Measurements from ENCODE around the gene GDPD1. TPM values are rescaled to one million over a fixed set of nuclear protein-coding genes. Genes with fewer than 3 reads are reported as not detected.
"Not testable (repeated sequence)": the region's sequence is repeated elsewhere in the genome, so short reads cannot be mapped to it uniquely, and the experiment has no call there.

The GDPD1 gene
- 10.7 and 13.4 TPM in 2 replicates for total RNA-seq
- long read RNA-seq, partial matches to known transcripts = 0 of 3 reads
- long read RNA-seq, other reads (novel, unspliced or antisense) = 3 of 3 reads

- Mint-ChIP-seq H3K27me3 (ENCODE audit: low read depth) (no peaks in the 10 kb centered on the region), H3K4me3 (peak within 1 kb of the TSS; percentile 95), H3K9me3 (no peaks in the 10 kb centered on the region), H3K4me1 (peaks cover 18% of the 10 kb centered on the region), H3K27ac (ENCODE audit: unreplicated experiment) (peak within 1 kb of the TSS; percentile 98), H3K36me3 (ENCODE audit: low read depth) (no peaks in the 10 kb centered on the region)
- peak; percentile 95 for DNase-seq (ENCODE audit: low read depth, low spot score)
- peak; percentile 74 for TF ChIP-seq CTCF (conservative IDR thresholded peaks at IDR 0.05)
These were observed at the start of gene GDPD1 for GRCh38 chr17:59220328-59221158. TSS of gene GDPD1 (plus strand) at chr17:59220511. CDS start at chr17:59220610, 99 bp downstream.

GRCh38 chr17:59172436-59173004 lies 47.8 kb upstream of the GDPD1 start:
- no peaks in the 10 kb centered on the region for H3K27me3 Mint-ChIP-seq (ENCODE audit: low read depth)
- peaks cover 7% of the 10 kb centered on the region for H3K9me3 Mint-ChIP-seq
- DNase-seq (ENCODE audit: low read depth, low spot score) = no peak
- no peak for TF ChIP-seq CTCF (conservative IDR thresholded peaks at IDR 0.05)
- peaks cover 32% of the 10 kb centered on the region for H3K36me3 Mint-ChIP-seq (ENCODE audit: low read depth)
- no peak overlapping the region for H3K4me3 Mint-ChIP-seq
- H3K4me1 Mint-ChIP-seq = peaks cover 7% of the 10 kb centered on the region
- H3K27ac Mint-ChIP-seq (ENCODE audit: unreplicated experiment) = no peak overlapping the region

DNA sequence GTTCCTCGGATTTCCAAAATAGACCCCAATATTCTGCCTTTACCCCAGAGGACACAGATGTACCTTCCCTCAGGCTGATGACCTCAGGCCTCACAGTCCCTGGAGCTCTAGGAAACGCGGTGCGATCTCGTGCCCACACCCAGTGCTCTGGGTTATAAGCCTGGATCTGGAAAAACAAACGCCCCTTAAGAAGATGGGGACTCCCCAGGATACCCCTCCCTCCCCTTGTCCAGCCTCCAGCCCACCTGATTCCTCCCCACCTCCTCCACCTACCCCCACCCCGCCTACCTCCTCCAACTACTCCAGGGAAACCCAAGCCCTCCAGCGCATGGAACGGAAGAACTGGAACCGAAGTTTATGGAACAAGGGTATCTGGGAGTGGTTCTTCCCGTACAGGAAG lies 45.6 kb upstream of the GDPD1 start:
- H3K27me3 Mint-ChIP-seq (ENCODE audit: low read depth) = no peaks in the 10 kb centered on the region
- DNase-seq (ENCODE audit: low read depth, low spot score) = no peak
- no peak overlapping the region for H3K27ac Mint-ChIP-seq (ENCODE audit: unreplicated experiment)
- no peak for TF ChIP-seq CTCF (conservative IDR thresholded peaks at IDR 0.05)
- no peak overlapping the region for H3K4me3 Mint-ChIP-seq
- H3K9me3 Mint-ChIP-seq = peaks cover 7% of the 10 kb centered on the region
- peaks cover 3% of the 10 kb centered on the region for H3K4me1 Mint-ChIP-seq
- peaks cover 33% of the 10 kb centered on the region for H3K36me3 Mint-ChIP-seq (ENCODE audit: low read depth)

DNA sequence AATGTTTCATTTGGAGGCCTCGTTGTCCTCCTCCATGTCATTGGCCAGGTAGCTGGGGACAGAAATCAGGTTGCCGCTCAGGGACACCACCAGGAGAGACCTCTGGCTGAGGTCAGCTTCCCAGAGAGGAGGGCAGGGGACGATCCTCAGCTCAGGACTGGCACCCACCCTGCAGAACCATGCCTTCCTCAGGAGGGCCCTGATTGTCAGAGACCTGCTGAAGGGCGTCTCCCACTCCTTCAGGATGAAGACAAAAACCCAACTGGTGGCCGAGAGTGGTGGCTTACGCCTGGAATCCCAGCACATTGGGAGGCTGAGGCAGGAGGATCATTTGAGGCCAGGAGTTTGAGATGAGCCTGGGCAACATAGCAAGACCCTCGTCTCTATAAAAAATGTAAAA lies 45.2 kb upstream of the GDPD1 start:
- Mint-ChIP-seq H3K27ac (ENCODE audit: unreplicated experiment) (no peak overlapping the region), H3K4me1 (peaks cover 3% of the 10 kb centered on the region), H3K36me3 (ENCODE audit: low read depth) (peaks cover 34% of the 10 kb centered on the region), H3K9me3 (peaks cover 7% of the 10 kb centered on the region), H3K4me3 (no peak overlapping the region), H3K27me3 (ENCODE audit: low read depth) (no peaks in the 10 kb centered on the region)
- TF ChIP-seq CTCF (conservative IDR thresholded peaks at IDR 0.05) = no peak
- DNase-seq (ENCODE audit: low read depth, low spot score) = no peak

- no peak for TF ChIP-seq CTCF (conservative IDR thresholded peaks at IDR 0.05)
- H3K4me1 Mint-ChIP-seq = peaks cover 3% of the 10 kb centered on the region
- peaks cover 29% of the 10 kb centered on the region for H3K36me3 Mint-ChIP-seq (ENCODE audit: low read depth)
- no peaks in the 10 kb centered on the region for H3K27me3 Mint-ChIP-seq (ENCODE audit: low read depth)
- H3K9me3 Mint-ChIP-seq = peaks cover 7% of the 10 kb centered on the region
- H3K4me3 Mint-ChIP-seq = no peak overlapping the region
- H3K27ac Mint-ChIP-seq (ENCODE audit: unreplicated experiment) = peak overlapping the region; percentile 67
- no peak for DNase-seq (ENCODE audit: low read depth, low spot score)
These were observed 41.9 kb upstream of the GDPD1 start for GRCh38 chr17:59178266-59178985.

GRCh38 chr17:59179601-59180000 lies 40.7 kb upstream of the GDPD1 start:
- H3K9me3 Mint-ChIP-seq; H3K27me3 Mint-ChIP-seq (ENCODE audit: low read depth); H3K4me1 Mint-ChIP-seq; H3K4me3 Mint-ChIP-seq; DNase-seq (ENCODE audit: low read depth, low spot score): not testable (repeated sequence)
- peak overlapping the region; percentile 83 for H3K27ac Mint-ChIP-seq (ENCODE audit: unreplicated experiment)
- peaks cover 19% of the 10 kb centered on the region for H3K36me3 Mint-ChIP-seq (ENCODE audit: low read depth)

All from neural crest cell (in vitro differentiated cells).